PC-3 (cell line): ENCODE data around the gene OVCH2.

Experiments used
- CTCF ChIP-seq: fragments of 300-600 bp; sonication (generic); conservative IDR thresholded peaks from 2 replicates; pipeline ENCODE4 v1.5.1; 2017; ENCODE audit warnings: antibody characterized with exemption, low read depth, mild to moderate bottlenecking, low read length
- EZH2 ChIP-seq: fragments of 300-600 bp; sonication (generic); IDR thresholded peaks from one replicate; pipeline ENCODE4 v1.6.1; 2017; ENCODE audit warnings: antibody characterized with exemption, mild to moderate bottlenecking, low read length; ENCODE audit not compliant: unreplicated experiment
- EZH2phosphoT487 ChIP-seq: fragments of 300-600 bp; sonication (generic); IDR thresholded peaks from 2 replicates; pipeline ENCODE4 v1.6.1; 2018; ENCODE audit warnings: mild to moderate bottlenecking, antibody characterized with exemption, low read length, borderline replicate concordance

- TF ChIP-seq EZH2 (no peak), CTCF (no peak), EZH2phosphoT487 (no peak)
Observed at GRCh38 chr11:7639643-7640025, 66.6 kb downstream of the OVCH2 start.
